DLD1 (cell line): ENCODE data around the gene LIMD2.

Experiments used
- in situ Hi-C: cut with HindIII; loops from 2 replicates; pipeline ENCODE4 v1.10.0; 2017; ENCODE audit warnings: low sequenced_read_pairs

Gene LIMD2

DNA sequence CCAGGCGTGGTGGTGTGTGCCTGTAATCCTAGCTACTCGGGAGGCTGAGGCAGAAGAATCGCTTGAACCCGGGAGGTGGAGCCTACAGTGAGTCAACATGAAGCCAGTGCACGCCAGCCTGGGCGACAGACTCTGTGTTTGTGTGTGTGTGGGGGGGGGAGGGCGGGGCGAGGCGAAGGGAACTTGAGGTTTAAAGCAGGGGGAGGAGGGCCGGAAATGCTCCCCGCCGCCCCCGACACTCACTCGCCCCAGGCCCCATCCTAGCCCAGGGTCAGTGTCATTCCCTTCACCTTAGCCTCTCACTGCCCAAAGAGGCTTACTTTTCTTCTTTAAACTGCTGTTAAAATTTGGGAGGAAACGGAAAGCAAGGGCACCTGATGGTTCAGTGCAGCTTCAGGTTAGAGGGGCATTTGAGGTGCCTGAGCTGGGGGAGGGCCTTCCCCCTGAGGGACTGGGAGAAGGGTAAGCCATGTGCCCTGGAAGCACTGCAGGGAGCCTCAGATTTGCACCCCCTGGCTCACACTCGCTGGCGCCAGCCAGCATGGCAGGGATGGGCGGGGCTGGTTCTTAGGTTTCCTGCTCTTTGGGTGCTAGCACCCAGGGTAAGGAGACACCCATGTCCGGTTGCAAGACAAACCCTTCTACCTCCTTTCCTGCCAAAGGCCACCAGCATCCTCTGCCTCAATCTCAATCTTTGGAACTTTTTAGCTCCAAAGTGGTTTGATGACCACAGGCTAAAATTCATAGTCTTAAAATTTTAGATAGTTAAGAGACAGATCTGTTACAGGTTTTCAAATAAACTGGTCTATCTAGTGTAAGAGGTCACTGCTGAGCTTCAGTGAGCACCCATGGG is 2.2 kb upstream of the LIMD2 start:
- in situ Hi-C loops = no loop called here

DNA sequence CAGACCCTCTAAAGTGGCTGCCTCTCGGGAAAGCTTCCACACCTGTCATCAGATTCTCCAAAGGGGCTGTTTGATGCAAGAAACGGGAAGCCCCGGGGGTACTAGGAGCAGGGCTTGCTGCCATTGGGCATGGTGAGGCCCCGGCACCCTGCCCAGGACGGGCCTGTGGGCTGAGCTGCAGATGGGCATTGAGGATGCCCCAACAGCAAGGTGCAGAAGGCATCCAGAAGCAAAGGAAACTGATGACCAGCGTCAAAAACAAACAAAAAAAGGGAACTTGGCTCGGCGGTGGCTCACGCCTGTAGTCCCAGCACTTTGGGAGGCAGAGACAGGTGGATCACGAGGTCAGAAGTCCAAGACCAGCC is 1.5 kb upstream of the LIMD2 start:
- in situ Hi-C loops = no loop called here

DNA sequence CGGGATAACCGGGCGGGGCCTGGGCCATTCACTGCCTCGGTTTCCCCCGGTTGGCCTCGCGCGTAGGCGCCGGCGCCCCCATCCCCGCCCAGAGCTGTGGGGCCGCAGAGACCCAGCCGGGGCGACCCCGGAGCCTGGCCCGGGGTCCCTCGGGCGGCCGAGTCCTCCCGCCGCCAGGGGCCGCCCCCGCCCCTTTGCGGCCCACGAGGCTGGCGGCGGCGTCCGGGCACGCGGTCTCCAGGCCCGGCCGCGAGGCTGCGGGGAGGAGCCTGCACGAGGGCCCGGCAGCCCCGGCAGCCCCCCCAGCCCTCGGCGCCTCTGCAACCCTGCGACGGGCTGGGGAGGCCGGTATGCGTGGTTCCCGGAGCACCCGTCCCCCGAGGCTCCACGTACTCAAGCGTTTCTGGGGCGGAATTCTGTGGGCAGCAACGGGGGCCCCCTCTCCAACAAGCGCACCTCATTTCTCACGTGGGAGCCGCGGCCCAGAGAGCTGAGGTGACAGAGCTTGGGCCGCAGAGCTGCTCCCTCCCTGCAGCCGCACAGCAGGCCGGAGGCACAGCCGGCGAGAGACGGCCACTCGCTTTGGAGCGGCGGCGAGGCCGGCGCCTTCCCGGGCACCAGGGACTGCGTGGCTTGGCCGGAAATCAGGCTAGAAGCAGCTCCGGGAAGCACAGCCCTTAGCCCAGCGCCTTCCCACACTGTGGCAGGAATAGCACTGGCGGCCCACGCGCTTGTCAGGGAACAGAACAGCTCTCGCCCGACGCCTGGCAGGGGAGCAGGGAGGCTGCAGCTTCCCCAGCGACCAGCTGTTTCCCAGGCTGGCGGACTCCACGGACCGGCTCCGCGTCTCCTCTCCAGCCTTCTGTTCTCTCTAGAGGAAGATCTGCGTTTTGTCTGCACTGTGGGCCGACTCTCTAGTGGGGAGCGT is 867 bp upstream of the LIMD2 start:
- in situ Hi-C loops = no loop called here

DNA sequence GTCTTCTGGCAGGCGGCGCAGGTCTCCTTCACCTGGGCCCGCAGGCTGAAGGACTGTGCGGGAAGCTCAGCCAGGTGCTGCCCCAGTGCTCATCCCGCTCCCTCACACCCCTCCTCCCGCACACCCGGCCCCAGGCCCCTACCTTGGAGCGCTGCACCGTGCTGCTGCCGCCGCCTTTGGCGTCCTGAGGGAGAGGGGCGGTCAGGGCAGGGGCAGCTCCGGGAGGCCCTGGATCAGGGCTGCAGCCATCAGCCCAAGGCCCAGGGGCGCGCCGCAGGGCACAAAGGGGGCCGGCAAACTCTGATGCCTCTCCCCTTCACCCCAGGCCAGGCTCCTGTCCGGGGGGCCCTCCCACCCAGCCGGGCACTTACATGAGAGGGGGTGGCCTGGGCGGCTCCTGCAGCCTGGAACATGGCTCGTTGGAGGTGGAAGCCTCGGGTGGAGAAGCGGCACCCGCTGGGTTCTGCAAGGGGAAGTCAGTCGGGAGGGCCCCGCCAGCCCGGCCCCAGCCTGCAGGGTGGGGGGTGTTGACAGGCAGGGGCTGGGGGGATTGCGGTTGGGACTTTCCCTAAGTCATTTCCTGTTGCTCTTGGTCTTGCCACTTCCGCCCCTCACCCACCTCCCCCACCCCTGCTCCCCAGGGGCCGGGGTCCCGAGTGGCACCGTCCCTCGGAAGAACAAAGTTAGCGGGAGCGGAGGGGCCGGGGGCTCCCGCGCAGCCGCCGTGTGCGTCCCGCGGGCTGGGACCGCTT is 863 bp downstream of the LIMD2 start:
- in situ Hi-C loops = no loop called here

DNA sequence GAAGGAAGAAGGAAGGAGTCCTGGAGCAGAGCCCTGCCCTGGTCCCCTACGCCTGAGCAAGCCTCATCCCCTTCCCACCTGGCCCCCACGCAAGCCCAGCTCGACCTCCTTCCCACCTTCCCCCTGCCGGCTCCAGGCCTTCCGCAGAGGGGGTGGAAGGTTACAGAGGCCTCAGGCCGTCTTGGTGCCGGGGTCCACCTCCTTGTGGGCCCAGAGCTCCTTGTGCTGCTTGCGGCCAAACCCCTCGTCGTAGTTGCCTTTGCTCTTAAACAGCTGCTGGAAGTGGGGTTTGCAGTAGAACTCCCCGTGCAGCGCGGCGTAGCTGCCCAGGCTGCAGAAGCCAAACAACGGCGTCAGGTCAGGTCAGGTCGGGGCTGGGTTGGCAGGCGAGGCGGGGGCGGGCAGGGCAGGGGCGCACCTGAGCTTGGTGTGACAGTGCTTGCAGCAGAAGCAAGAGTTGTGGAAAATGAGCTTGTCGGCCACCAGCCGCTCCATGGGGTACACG is 1.5 kb downstream of the LIMD2 start:
- in situ Hi-C loops = no loop called here

DNA sequence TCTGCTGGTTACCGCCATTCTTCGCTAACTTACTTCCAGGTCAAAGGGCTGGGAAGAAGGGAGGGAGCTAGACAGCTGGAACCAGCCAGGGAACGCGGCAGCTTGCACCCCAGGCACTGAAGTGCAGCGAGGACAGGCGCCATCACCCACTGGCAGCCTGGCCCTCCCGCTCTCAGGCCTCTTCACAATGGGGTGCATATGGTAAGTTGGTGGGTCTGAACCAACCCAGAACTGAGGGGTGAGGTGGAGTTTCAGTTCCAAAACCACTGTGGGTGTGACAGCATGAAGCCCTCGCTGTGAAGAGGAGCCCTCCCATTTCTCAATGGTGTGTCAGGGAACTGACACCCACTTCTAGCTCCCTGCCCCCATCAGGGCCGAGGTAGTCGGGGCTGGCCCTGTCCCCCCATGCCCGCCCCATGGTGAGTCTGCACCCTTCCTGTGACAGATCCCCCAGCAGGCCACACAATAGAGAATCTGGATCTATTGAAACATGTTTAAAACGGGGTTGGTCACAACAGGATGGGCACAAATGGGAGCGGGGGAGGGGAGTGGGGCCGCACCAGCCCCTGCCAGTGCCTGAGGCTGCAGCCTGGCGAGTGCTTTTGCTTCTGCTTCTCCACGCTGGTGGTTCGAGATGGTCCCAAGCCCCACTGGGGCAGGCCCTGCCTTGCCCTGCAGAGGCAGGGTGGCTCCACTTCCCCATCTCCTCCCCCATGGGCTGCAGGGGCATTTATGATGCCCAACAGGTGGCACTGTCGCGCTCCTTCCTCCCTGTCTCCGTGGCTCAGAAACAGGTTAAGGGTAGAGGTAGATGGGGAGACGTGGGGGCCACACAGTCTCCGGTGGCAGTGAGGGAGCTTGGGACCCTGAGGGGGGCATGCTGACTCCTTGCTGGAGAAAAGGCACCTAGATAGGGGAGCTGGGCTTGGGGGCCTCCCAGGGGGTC is 2.3 kb downstream of the LIMD2 start:
- in situ Hi-C loops = no loop called here

DNA sequence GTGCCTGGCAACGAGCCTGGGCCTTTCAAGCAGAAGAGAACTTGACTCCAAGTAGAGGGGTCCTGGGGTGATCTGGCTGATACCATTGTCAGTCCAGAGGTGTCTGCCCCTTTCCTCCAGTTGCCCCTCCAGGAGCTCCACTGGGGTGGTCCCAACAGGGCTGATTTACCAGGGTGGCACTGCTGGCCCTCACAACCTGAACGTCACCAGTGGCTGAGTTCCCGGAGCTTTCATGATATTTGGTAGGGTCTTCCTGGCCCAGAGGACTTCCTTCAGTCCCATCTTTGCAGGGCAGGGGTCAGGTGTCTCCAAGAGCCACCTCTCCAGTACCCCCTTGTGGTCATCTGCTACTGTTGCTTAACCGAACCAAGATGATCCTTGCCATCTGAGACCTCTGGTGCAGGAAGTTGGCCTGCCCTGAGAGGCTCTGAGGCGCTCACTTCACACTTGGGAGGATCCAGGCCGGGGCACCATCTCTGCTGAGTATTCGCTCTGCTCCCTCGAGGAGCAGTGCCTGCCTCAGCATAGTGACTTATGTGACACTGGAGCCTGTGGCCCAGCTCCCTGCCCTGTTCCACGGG is 3.5 kb downstream of the LIMD2 start:
- in situ Hi-C loops = no loop called here

DNA sequence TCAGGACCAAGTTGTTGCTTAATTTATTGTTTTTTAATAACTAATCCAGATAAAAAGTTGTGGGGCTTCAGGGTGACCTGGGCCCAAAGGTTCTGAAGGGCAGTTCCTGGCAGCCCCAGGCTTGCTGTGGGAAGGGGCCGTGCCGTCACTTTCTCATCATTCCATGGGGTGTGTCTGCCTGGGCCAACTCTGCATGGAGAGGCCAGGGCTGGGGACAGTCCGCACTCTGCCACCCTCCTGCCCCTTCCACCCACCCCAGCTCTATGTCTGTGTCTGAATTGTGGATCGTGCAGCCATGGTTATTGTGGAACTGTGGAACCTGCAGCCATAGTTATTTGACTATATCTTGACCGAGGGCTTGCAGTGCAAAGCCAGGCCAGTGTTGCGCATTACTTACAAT is 4.0 kb downstream of the LIMD2 start:
- in situ Hi-C loops = no loop called here

DNA sequence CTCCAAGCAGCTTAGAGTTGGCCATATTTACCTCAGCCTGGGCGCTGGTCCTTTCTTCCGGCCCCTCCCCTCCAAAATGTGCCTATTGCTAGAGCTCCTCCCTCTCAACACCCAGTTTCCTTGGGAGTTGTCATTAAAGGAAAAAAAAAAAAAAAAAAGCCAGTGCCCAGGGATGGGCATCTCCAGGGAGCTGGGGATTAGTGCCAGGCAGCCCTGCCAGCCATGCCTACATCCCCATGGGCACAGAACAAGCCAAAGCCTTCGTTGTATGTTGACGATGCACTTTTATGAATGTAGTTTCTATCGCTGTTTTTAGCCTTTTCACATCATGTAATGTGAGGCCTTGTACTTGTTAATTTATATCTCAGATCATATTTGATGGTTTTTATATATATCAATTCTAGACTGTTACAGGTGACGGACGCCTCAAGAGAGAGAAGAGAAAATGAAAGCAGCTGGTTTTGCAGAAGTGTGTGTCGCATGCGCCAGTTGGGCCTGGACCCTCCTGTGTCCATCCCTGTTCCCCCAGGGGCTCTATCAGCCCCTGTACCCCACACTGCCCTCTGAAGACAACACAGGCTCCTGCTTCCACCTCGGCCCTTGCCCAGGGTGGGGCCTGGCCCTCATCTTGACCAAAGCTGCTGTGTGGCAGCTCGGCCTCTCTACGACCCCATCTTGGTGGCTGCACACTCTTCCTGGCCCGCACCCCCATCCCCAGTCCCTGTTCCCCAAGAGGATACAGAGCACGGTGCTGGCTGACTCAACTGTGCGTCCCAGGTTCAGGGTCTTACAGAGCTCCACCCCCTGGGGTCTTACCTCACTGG is 4.8 kb downstream of the LIMD2 start:
- in situ Hi-C loops = no loop called here

DNA sequence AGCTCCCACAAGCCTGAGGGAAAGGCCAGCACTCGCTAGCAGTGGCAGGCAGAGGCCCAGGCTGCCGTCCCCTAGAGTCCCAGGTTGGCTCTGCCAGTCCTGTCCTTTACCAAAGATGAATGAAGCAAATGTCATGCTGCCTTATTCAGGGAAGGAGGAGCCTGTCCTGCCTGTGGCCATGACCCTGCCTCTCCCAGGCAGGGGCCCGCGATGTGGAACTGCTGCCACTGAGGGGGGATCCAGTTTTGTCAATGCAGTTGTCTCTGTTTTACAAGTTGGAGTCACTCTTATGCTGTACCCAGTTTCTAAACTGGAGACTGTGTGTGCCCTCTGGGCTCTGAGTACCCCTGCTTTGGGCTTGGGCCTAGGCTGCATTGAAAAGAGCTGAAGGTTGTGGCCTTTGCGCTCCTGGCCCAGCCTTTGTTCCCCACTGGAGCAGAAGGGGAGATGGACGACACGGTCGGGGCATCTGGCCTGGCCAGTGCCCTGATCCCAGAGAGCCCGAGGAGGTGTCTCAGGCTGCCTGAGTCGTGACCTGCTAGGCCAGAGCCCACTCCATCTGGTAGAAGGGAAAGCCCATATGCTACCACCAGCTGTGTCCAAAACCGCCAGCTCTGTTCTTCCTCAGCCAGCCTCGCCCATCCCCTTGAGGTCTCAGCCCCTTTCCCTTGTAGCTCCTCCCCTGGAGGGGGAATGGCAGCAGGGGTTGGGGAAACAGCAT is 5.5 kb downstream of the LIMD2 start:
- in situ Hi-C loops = no loop called here

DNA sequence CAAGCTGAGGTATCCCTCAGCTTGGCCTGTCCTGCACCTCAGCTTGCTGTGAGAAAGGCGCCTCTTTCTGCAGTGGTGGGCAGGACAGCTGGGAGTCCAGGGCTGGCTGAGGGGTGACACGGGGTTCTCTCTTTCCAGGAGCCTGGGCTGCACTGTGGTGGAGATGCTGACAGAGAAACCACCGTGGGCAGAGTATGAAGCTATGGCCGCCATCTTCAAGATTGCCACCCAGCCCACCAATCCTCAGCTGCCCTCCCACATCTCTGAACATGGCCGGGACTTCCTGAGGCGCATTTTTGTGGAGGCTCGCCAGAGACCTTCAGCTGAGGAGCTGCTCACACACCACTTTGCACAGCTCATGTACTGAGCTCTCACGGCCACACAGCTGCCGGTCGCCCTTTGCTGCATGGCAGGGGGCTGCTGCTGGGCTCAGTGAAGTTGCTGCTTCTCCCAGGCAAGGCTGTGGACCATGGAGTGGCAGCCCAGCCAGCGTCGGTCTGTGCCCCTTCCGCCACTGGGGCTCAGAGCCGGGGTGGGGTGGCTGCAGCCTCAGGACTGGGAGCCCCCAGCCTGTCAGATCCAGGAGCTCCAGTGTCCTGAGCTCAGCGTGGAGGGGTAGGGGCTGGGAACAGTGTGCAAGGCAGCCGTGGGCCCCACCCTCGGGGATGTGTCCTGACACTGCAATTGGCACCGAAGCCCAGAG is 6.4 kb downstream of the LIMD2 start:
- in situ Hi-C loops = no loop called here

DNA sequence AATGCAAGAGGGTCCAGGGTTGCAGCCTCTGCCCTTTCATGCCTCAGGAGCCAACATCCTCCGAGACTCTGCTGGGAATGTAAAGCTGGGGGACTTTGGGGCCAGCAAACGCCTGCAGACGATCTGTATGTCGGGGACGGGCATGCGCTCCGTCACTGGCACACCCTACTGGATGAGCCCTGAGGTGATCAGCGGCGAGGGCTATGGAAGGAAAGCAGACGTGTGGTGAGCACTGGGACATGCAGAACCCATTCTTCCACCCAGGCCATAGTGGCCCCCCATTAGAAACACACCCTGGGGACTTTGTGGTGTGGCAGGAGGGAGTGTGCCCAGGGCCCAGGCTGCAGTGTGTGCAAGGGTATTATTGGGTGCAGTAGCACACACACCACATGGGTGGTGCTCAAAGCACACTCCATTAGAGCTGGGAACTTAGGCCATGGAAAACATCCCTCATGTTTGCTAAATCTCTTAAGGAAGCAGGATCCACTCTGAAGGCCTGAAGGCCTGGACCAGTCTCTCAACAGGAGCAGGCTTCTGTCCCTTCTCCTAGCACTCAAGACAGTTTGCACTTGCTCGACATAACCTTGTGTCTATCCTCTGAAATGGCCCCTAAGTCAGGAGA is 7.6 kb downstream of the LIMD2 start:
- in situ Hi-C loops = no loop called here

DNA sequence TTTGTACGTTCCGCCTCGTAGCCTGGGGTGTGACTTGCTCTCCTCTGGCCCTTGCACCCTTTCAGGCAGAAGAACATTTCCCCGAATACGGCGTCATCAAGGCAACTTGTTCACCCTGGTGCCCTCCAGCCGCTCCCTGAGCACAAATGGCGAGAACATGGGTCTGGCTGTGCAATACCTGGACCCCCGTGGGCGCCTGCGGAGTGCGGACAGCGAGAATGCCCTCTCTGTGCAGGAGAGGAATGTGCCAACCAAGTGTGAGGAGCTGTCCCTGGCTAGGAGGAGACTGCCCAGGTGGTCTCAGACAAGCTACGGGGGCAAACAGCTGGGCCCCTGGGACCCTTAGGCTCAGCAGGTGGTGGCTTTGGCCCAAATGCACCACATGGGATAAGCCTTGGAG is 10.4 kb downstream of the LIMD2 start:
- in situ Hi-C loops = no loop called here

DNA sequence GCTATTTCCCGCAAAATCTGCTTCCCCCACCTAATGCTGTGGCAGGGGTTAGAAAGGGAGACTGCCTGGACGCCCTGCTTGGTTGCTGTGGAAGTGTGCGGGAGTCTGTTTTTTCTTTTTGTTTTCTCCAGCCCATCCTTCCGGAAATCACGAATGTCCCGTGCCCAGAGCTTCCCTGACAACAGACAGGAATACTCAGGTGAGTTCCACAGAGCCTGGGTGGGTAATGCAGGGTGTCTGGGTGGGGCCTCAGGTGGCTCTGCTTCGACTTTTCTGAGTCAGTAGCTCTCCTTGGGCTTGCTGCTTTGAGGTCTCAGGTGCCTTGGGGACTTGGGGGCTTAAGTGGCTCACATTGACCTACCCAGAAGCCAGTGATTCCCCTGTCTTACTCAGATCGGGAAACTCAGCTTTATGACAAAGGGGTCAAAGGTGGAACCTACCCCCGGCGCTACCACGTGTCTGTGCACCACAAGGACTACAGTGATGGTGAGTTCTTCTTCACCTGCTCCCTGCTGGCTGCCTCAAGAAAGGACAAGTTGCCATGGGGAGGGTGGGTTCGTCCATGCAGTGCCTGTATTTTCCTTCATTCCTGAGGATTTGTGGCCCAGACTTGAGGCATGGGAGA is 11.4 kb downstream of the LIMD2 start:
- in situ Hi-C loops = no loop called here

DNA sequence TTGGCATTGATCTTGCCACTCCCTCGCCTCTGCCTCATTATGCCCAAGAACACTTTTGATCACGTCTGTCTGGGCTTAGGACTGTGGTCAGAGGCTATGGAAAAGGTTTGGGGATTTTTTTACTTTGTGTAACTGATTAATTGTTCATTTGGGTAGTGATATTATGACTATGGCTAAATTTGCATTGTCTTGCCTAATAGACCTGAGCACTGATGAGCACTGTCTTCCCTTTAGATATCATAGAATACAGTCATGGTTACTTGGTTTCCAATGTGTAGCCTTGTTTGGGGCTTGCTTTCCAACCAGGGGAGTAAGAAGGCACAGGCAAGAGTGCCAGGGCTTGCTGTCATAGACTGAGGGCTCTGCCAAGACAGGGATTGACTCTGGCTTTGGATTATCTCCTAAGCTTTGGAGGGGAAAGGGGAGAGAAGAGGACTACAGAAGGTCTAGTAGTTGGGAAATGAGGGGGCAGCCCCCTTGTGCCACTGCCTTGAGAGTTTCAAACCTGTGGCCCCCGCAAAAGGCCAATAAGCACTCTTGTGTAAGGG is 13.7 kb downstream of the LIMD2 start:
- in situ Hi-C loops = no loop called here

DNA sequence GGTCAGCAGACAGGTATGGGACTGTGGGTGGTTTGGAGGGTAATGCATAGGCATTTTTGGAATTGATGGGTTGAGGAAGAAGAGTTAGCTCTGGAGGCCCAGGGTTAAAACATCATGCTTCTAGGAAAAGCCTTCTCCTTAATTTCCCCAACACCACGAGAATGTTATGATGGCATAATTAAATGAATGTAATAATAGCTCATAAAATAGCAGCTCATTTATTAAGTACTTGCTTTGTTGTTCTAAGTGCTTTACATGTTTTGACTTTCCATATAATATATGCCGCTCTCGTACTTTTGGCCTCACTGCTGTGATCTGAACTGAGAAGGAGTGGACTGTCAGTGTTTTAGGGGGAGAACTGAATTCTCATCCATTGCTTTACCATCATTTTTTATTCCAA is 14.3 kb downstream of the LIMD2 start:
- in situ Hi-C loops = no loop called here
